B cell (primary cell): Measurements from ENCODE around the gene GUCY2D.

Experiments
- EZH2 ChIP-seq: IDR thresholded peaks from 2 replicates; pipeline ENCODE4 v1.6.1; 2012; ENCODE audit warnings: borderline replicate concordance, low read depth, mild to moderate bottlenecking, moderate library complexity, low read length; ENCODE audit not compliant: insufficient read depth, poor library complexity, severe bottlenecking
- TF ChIP-seq, protein P1 (sequence below): fragments of 200-600 bp; IDR thresholded peaks from one replicate; pipeline ENCODE4 v1.8.0; 2022; ENCODE audit warnings: antibody characterized with exemption, mild to moderate bottlenecking

DNA sequence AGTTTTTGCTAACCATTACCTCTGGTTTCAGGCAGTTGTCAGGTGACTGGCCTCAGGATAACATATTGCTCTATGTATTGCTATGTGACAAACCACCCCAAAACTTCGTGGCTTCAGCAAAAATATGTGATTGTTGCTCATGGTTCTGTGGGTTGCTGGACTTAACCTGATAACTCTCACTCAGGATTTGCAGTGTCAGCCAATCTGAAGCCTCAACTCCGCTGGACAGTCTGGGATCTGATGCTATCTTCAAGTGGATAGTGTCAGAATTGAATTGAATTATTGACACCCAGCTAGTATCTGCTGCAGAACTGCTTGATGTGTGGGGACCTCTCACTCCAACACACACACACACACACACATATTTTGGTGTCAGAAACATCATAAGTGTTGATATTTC, 34.7 kb upstream of the GUCY2D start:
- TF ChIP-seq EZH2: no peak
- TF ChIP-seq, protein P1, sequence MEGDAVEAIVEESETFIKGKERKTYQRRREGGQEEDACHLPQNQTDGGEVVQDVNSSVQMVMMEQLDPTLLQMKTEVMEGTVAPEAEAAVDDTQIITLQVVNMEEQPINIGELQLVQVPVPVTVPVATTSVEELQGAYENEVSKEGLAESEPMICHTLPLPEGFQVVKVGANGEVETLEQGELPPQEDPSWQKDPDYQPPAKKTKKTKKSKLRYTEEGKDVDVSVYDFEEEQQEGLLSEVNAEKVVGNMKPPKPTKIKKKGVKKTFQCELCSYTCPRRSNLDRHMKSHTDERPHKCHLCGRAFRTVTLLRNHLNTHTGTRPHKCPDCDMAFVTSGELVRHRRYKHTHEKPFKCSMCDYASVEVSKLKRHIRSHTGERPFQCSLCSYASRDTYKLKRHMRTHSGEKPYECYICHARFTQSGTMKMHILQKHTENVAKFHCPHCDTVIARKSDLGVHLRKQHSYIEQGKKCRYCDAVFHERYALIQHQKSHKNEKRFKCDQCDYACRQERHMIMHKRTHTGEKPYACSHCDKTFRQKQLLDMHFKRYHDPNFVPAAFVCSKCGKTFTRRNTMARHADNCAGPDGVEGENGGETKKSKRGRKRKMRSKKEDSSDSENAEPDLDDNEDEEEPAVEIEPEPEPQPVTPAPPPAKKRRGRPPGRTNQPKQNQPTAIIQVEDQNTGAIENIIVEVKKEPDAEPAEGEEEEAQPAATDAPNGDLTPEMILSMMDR: no peak
